T47D (cell line): ENCODE results near the gene LTO1.
A peak's percentile ranks its signal among the peaks of the same experiment; 100 is the strongest.

ENCODE experiments used
- DNase-seq, 2 experiments: peaks; one replicate each; pipeline versions ENCODE4 v3.0.0 to v3.0.0-alpha.2; 2011 to 2012; ENCODE audit warnings: low read depth in 1 of 2, low spot score in 1 of 2
- JUND ChIP-seq: IDR thresholded peaks from 2 replicates; pipeline ENCODE4 v1.6.1; 2012; ENCODE audit warnings: low read depth
- in situ Hi-C: cut with HindIII; loops from 2 replicates; pipeline ENCODE4 v1.10.0; 2016; ENCODE audit warnings: low sequenced_read_pairs, low pct_unique_long_range_greater_than_20kb

LTO1 gene

GRCh38 chr11:69674886-69675714 lies at the start of gene LTO1:
TSS of gene LTO1 (minus strand) at chr11:69675353. CDS start at chr11:69675239, 114 bp downstream.
- in situ Hi-C loops, result loop anchor here (25.0 kb wide), 1 partner anchor 563 kb away; no protein-coding TSS in a partner anchor
- peak; percentile 98 to 99 for DNase-seq
- no peak for TF ChIP-seq JUND

GRCh38 chr11:69721745-69722144 lies 46.6 kb upstream of the LTO1 start:
- in situ Hi-C loops, result no loop called here
- peak; percentile 69 to 73 for DNase-seq
- TF ChIP-seq JUND, result no peak

- no peak for DNase-seq
- TF ChIP-seq JUND, result no peak
- in situ Hi-C loops, result no loop called here
Observed at GRCh38 chr11:69721106-69721505, 46.0 kb upstream of the LTO1 start.

GRCh38 chr11:69718912-69719311 lies 43.8 kb upstream of the LTO1 start:
- no peak for TF ChIP-seq JUND
- in situ Hi-C loops, result no loop called here

GRCh38 chr11:69718147-69718546 lies 43.0 kb upstream of the LTO1 start:
- TF ChIP-seq JUND, result no peak
- in situ Hi-C loops, result no loop called here
- DNase-seq, result no peak

More at GRCh38 chr11:69718912-69719311, 43.8 kb upstream of the LTO1 start:
- no peak for DNase-seq

GRCh38 chr11:69716891-69717747 lies 42.0 kb upstream of the LTO1 start:
- TF ChIP-seq JUND, result no peak
- in situ Hi-C loops, result no loop called here
- DNase-seq, result no peak

GRCh38 chr11:69716099-69716498 lies 40.9 kb upstream of the LTO1 start:
- no peak for DNase-seq
- in situ Hi-C loops, result no loop called here
- TF ChIP-seq JUND, result no peak

- no peak for DNase-seq
- TF ChIP-seq JUND, result no peak
- in situ Hi-C loops, result no loop called here
Observed at GRCh38 chr11:69715446-69715845, 40.3 kb upstream of the LTO1 start.

- DNase-seq, result no peak
- in situ Hi-C loops, result no loop called here
- TF ChIP-seq JUND, result no peak
Observed at GRCh38 chr11:69711822-69712801, 37.0 kb upstream of the LTO1 start.

- no peak for DNase-seq
- in situ Hi-C loops, result no loop called here
- TF ChIP-seq JUND, result no peak
Observed at GRCh38 chr11:69708736-69709401, 33.7 kb upstream of the LTO1 start.

- no peak for TF ChIP-seq JUND
- DNase-seq, result no peak
- in situ Hi-C loops, result no loop called here
Observed at GRCh38 chr11:69707176-69707575, 32.0 kb upstream of the LTO1 start.
